Gastrocnemius medialis (tissue), 4 donors: ENCODE measurements around the gene FGF19. TPM values are rescaled to one million over a fixed set of nuclear protein-coding genes. Genes with fewer than 3 reads are reported as not detected.

Experiments
- ATAC-seq, 2 donors: fragments of 150-250 bp; one replicate each; pipeline ENCODE4 v1.9.1; 2016
- DNase-seq, 2 donors: peaks; one replicate each; pipeline ENCODE4 v3.0.0-alpha.2; 2019
- H3K27ac ChIP-seq, 4 donors: fragments of 200-600 bp; sonication (generic); 1 replicate in 1 of 4; 2 replicates in 3 of 4; pipeline ENCODE4 v1.5.1; 2016 to 2018; ENCODE audit warnings: mild to moderate bottlenecking in 2 of 4, moderate library complexity in 1 of 4
- H3K27me3 ChIP-seq, 3 donors: fragments of 200-600 bp; sonication (generic) in 2 of 3; 1 replicate in 1 of 3; 2 replicates in 2 of 3; pipeline versions ENCODE4 v1.5.1 to v1.6.0; 2016 to 2019; ENCODE audit warnings: mild to moderate bottlenecking in 1 of 3, moderate library complexity in 1 of 3
- H3K36me3 ChIP-seq, 2 donors: fragments of 200-600 bp; sonication (generic) in 1 of 2; one replicate each; pipeline ENCODE4 v1.5.1; 2017 to 2018
- H3K4me1 ChIP-seq, 2 donors: fragments of 200-600 bp; sonication (generic) in 1 of 2; one replicate each; pipeline ENCODE4 v1.5.1; 2016 to 2017; ENCODE audit warnings: mild to moderate bottlenecking in 2 of 2
- H3K4me3 ChIP-seq, 4 donors: fragments of 200-600 bp; sonication (generic) in 3 of 4; 1 replicate in 1 of 4; 2 replicates in 3 of 4; pipeline ENCODE4 v1.5.1; 2016 to 2019; ENCODE audit warnings: mild to moderate bottlenecking in 2 of 4
- H3K9me3 ChIP-seq, 3 donors: fragments of 200-600 bp; sonication (generic) in 2 of 3; 1 replicate in 1 of 3; 2 replicates in 2 of 3; pipeline ENCODE4 v1.5.1; 2016 to 2019
- POLR2A ChIP-seq, 2 donors: fragments of 450-650 bp; IDR thresholded peaks; one replicate each; pipeline ENCODE4 v1.6.1; 2017; ENCODE audit warnings: antibody characterized with exemption in 2 of 2, mild to moderate bottlenecking in 2 of 2, moderate library complexity in 2 of 2
- in situ Hi-C, 4 donors: fragments of 200-750 bp; cut with MboI; loops; one replicate each; pipeline versions ENCODE4 v1.15.0 to v1.8.0; 2017; ENCODE audit warnings: low sequenced_read_pairs in 4 of 4
- intact Hi-C: fragments of 100-400 bp; cut with DNase I; formaldehyde crosslinking; loops from one replicate; pipeline ENCODE4 v1.15.1; 2023; ENCODE audit warnings: low total_unique reads
- total RNA-seq, 4 donors: library from RNA; depleted of rRNA; stranded (reverse); fragments of >200 nt; gene quantifications; one replicate each; pipeline versions ENCODE4 v1.1.0 to v1.2.3, GENCODE V29; 2016
- TF ChIP-seq, protein P1 (sequence below), 5 experiments: fragments of 450-650 bp in 3 of 5; fragments of 200-600 bp in 2 of 5; sonication (generic) in 2 of 5; IDR thresholded peaks in 4 of 5; conservative IDR thresholded peaks in 1 of 5; 1 replicate in 4 of 5; 2 replicates in 1 of 5; pipeline ENCODE4 v1.5.1; 2016 to 2019; ENCODE audit warnings: antibody characterized with exemption in 5 of 5, mild to moderate bottlenecking in 3 of 5, moderate library complexity in 3 of 5

Gene FGF19
- total RNA-seq, 4 donors from 2014 or later = not detected

- ATAC-seq = no peak
These were observed 26.7 kb upstream of the FGF19 start for GRCh38 chr11:69730500-69730899.

GRCh38 chr11:69729252-69729651 lies 25.4 kb upstream of the FGF19 start:
- intact Hi-C loops (no loop called here), in situ Hi-C loops (no loop called here)
- peaks cover 13 to 37% (median 15%) of the 10 kb centered on the region in 3 donors for H3K27me3 ChIP-seq
- H3K36me3 ChIP-seq = no peaks in the 10 kb centered on the region
- TF ChIP-seq, protein P1, sequence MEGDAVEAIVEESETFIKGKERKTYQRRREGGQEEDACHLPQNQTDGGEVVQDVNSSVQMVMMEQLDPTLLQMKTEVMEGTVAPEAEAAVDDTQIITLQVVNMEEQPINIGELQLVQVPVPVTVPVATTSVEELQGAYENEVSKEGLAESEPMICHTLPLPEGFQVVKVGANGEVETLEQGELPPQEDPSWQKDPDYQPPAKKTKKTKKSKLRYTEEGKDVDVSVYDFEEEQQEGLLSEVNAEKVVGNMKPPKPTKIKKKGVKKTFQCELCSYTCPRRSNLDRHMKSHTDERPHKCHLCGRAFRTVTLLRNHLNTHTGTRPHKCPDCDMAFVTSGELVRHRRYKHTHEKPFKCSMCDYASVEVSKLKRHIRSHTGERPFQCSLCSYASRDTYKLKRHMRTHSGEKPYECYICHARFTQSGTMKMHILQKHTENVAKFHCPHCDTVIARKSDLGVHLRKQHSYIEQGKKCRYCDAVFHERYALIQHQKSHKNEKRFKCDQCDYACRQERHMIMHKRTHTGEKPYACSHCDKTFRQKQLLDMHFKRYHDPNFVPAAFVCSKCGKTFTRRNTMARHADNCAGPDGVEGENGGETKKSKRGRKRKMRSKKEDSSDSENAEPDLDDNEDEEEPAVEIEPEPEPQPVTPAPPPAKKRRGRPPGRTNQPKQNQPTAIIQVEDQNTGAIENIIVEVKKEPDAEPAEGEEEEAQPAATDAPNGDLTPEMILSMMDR (IDR thresholded peaks at IDR 0.05 in 4 of 5, conservative IDR thresholded peaks at IDR 0.05 in 1 of 5) = no peak
- TF ChIP-seq POLR2A (IDR thresholded peaks at IDR 0.05) = no peak
- H3K4me3 ChIP-seq = no peak overlapping the region
- DNase-seq (no peak), ATAC-seq (no peak)
- H3K4me1 ChIP-seq = no peaks in the 10 kb centered on the region
- no peak overlapping the region for H3K27ac ChIP-seq
- H3K9me3 ChIP-seq = no peaks in the 10 kb centered on the region

More at GRCh38 chr11:69730500-69730899, 26.7 kb upstream of the FGF19 start:
- H3K36me3 ChIP-seq = no peaks in the 10 kb centered on the region
- no peak overlapping the region for H3K4me3 ChIP-seq
- no peaks in the 10 kb centered on the region for H3K4me1 ChIP-seq
- no peaks in the 10 kb centered on the region for H3K9me3 ChIP-seq
- intact Hi-C loops (no loop called here), in situ Hi-C loops (no loop called here)
- TF ChIP-seq, protein P1 (IDR thresholded peaks at IDR 0.05 in 4 of 5, conservative IDR thresholded peaks at IDR 0.05 in 1 of 5) = no peak
- TF ChIP-seq POLR2A (IDR thresholded peaks at IDR 0.05) = no peak
- H3K27me3 ChIP-seq = peaks cover 9 to 26% (median 15%) of the 10 kb centered on the region in 3 donors
- DNase-seq = no peak
- no peak overlapping the region for H3K27ac ChIP-seq

DNA sequence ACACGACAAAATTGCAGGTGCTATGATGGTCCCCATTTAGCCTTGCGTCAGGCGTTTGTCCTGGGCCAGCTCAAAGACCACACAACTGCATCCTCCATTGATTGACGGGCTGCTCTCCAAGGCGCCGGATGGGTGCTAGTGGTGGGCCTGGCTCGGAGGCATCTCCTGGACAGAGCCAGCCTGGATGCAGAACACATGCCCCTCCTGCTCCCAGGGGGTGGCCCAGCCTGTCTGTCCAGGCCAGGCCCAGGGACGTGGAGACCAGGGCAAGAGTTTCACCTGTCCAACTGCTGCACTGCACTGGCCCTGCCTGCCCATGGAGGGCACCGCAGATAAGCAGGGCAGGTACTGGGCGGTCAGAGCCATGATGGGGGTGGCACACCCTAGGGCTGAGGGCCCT lies 23.4 kb upstream of the FGF19 start:
- in situ Hi-C loops (no loop called here), intact Hi-C loops (no loop called here)
- Histone ChIP-seq H3K27me3 (peaks cover 19 to 37% (median 21%) of the 10 kb centered on the region in 3 donors), H3K4me3 (no peak overlapping the region), H3K4me1 (no peaks in the 10 kb centered on the region), H3K27ac (no peak overlapping the region), H3K36me3 (no peaks in the 10 kb centered on the region), H3K9me3 (no peaks in the 10 kb centered on the region)
- ATAC-seq = no peak
- no peak for DNase-seq
- no peak for TF ChIP-seq POLR2A (IDR thresholded peaks at IDR 0.05)
- TF ChIP-seq, protein P1 (IDR thresholded peaks at IDR 0.05 in 4 of 5, conservative IDR thresholded peaks at IDR 0.05 in 1 of 5) = no peak

DNA sequence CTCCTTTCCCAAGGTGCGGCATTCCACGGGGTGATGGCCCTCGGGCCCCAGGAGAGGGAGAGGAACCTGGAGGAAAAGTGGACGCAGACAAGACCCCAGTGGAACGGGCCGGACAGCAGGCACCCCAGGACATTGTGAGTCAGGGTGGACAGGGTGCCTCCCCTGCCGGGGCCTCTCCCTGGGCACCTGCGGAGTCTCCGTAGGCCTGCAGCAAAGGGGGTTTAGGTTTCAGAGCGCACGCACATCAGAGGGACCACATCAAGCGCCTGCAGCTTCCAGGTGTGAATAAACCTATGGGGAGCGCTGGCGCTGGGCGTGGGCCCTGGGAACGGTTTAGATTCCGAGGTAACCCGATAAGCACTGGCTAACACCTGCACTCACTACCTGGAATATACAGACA lies 22.7 kb upstream of the FGF19 start:
- no peak for DNase-seq
- in situ Hi-C loops (no loop called here), intact Hi-C loops (no loop called here)
- no peaks in the 10 kb centered on the region for H3K4me1 ChIP-seq
- H3K36me3 ChIP-seq = no peaks in the 10 kb centered on the region
- no peaks in the 10 kb centered on the region for H3K9me3 ChIP-seq
- peaks cover 24 to 39% (median 27%) of the 10 kb centered on the region in 3 donors for H3K27me3 ChIP-seq
- no peak overlapping the region for H3K27ac ChIP-seq
- TF ChIP-seq, protein P1 (IDR thresholded peaks at IDR 0.05 in 4 of 5, conservative IDR thresholded peaks at IDR 0.05 in 1 of 5) = no peak
- TF ChIP-seq POLR2A (IDR thresholded peaks at IDR 0.05) = no peak
- H3K4me3 ChIP-seq = no peak overlapping the region
- no peak for ATAC-seq

GRCh38 chr11:69726019-69726418 lies 22.2 kb upstream of the FGF19 start:
- intact Hi-C loops = no loop called here
- H3K9me3 ChIP-seq = no peaks in the 10 kb centered on the region
- in situ Hi-C loops = no loop called here
- ATAC-seq (no peak), DNase-seq (no peak)
- no peak overlapping the region for H3K4me3 ChIP-seq
- H3K27me3 ChIP-seq = peaks cover 20 to 43% (median 25%) of the 10 kb centered on the region in 3 donors
- no peaks in the 10 kb centered on the region for H3K36me3 ChIP-seq
- no peak overlapping the region for H3K27ac ChIP-seq
- no peaks in the 10 kb centered on the region for H3K4me1 ChIP-seq
- TF ChIP-seq, protein P1 (IDR thresholded peaks at IDR 0.05 in 4 of 5, conservative IDR thresholded peaks at IDR 0.05 in 1 of 5) = no peak
